ENCODE data around the gene AQP7. TPM values are rescaled to one million over a fixed set of nuclear protein-coding genes. Genes with fewer than 3 reads are reported as not detected.

AQP7 gene
- total and polyA plus RNA-seq, 10 donors, result 0.26 to 3.2 (median 1.7) TPM

GRCh38 chr9:33340186-33340585, 62.2 kb downstream of the AQP7 start:
- intact Hi-C loops (cut with DNase I; ENCODE audit: low total_unique reads), result no loop called here
- no peak for TF ChIP-seq CTCF (IDR thresholded peaks at IDR 0.05 in 8 of 11, conservative IDR thresholded peaks at IDR 0.05 in 3 of 11)
- no peak for TF ChIP-seq POLR2AphosphoS5 (IDR thresholded peaks at IDR 0.05)
- TF ChIP-seq POLR2A (IDR thresholded peaks at IDR 0.05), result no peak
- Histone ChIP-seq H3K27ac (no peak overlapping the region), H3K4me3 (no peak overlapping the region), H3K27me3 (replicated peaks in 1 of 7) (no peaks in the 10 kb centered on the region), H3K36me3 (peaks cover 19 to 100% (median 100%) of the 10 kb centered on the region in 6 donors), H3K9me3 (peaks cover 6 to 28% (median 16%) of the 10 kb centered on the region in 8 donors), H3K4me1 (no peaks in the 10 kb centered on the region)
- no peak for DNase-seq
- 98 to 99% (median 98%) methylated on average over 3 of the region's 3 CpGs for WGBS, 5 donors

Small RNA genes lying within 50 kb of the gene (small RNA-seq; reads per million reads assigned to genes)
- gene AL356218.2 (0 reads per million in 4 donors), gene RF00019 (0 reads per million in 4 donors)

Other genes with a start within 250 kb of the AQP7 start
- gene B4GALT1, start 235.2 kb downstream of the AQP7 start, total RNA-seq, result 100 to 1,000 TPM in 2 of 7 donors, 10 to 100 TPM in 5; 75.1 to 111 (median 91.4) TPM
- gene B4GALT1, start 235.2 kb downstream of the AQP7 start, polyA plus RNA-seq, result 10 to 100 TPM; 18.1 to 29.5 (median 25.4) TPM
- gene SPINK4, start 162.4 kb downstream of the AQP7 start, total RNA-seq, result not detected
- gene SPINK4, start 162.4 kb downstream of the AQP7 start, polyA plus RNA-seq, result under 1 TPM in 1 of 3 donors, not detected in 2; 0.67 TPM
- gene BAG1, start 137.9 kb downstream of the AQP7 start, total RNA-seq, result 10 to 100 TPM; 49.9 to 91.8 (median 71.0) TPM
- 100 to 1,000 TPM in 1 of 3 donors, 10 to 100 TPM in 2; 57.3 to 102 (median 70.7) TPM for gene BAG1, start 137.9 kb downstream of the AQP7 start, polyA plus RNA-seq
- 10 to 100 TPM; 43.6 to 56.7 (median 52.4) TPM for gene CHMP5, start 137.5 kb downstream of the AQP7 start, total RNA-seq
- 10 to 100 TPM; 53.6 to 75.9 (median 59.0) TPM for gene CHMP5, start 137.5 kb downstream of the AQP7 start, polyA plus RNA-seq
- 10 to 100 TPM; 39.3 to 57.5 (median 46.2) TPM for gene NFX1, start 112.1 kb downstream of the AQP7 start, total RNA-seq
- gene NFX1, start 112.1 kb downstream of the AQP7 start, polyA plus RNA-seq, result 10 to 100 TPM; 10.5 to 14.5 (median 14.5) TPM
- 100 to 1,000 TPM in 5 of 7 donors, 10 to 100 TPM in 2; 44.2 to 251 (median 126) TPM for gene AQP3, start 45.0 kb upstream of the AQP7 start, total RNA-seq
- gene AQP3, start 45.0 kb upstream of the AQP7 start, polyA plus RNA-seq, result 10 to 100 TPM in 1 of 3 donors, 1 to 10 TPM in 2; 5.0 to 51.4 (median 5.7) TPM
- gene NOL6, start 71.4 kb upstream of the AQP7 start, total RNA-seq, result 10 to 100 TPM; 20.7 to 48.1 (median 28.4) TPM
- 10 to 100 TPM; 20.0 to 28.4 (median 24.6) TPM for gene NOL6, start 71.4 kb upstream of the AQP7 start, polyA plus RNA-seq
- gene ANKRD18B, start 121.7 kb upstream of the AQP7 start, total RNA-seq, result 1 to 10 TPM in 1 of 7 donors, not detected in 6; 1.7 TPM
- under 1 TPM in 1 of 3 donors, not detected in 2; 0.02 TPM for gene ANKRD18B, start 121.7 kb upstream of the AQP7 start, polyA plus RNA-seq